Activated naive CD8-positive, alpha-beta T cell treated with anti-CD3 and anti-CD28 coated beads for 36 hours (primary cell): ENCODE data around the gene ERG28. TPM values are rescaled to one million over a fixed set of nuclear protein-coding genes. Genes with fewer than 3 reads are reported as not detected.
"Not testable (repeated sequence)": the region's sequence is repeated elsewhere in the genome, so short reads cannot be mapped to it uniquely, and the experiment has no call there.

Experiments used
- DNase-seq: peaks from one replicate; pipeline ENCODE4 v3.0.0; 2021
- H3K27ac Mint-ChIP-seq: one replicate; pipeline ENCODE4 v1.8.0; 2022; ENCODE audit warnings: mild to moderate bottlenecking, moderate library complexity, mixed read lengths
- H3K27me3 Mint-ChIP-seq: one replicate; pipeline ENCODE4 v1.8.0; 2022; ENCODE audit warnings: mild to moderate bottlenecking, mixed read lengths
- H3K36me3 Mint-ChIP-seq: one replicate; pipeline ENCODE4 v1.8.0; 2021; ENCODE audit warnings: mild to moderate bottlenecking, mixed read lengths
- H3K4me1 Mint-ChIP-seq: one replicate; pipeline ENCODE4 v1.8.0; 2021; ENCODE audit warnings: mixed read lengths
- H3K4me3 Mint-ChIP-seq: one replicate; pipeline ENCODE4 v1.8.0; 2022; ENCODE audit warnings: mild to moderate bottlenecking, moderate library complexity, mixed read lengths
- H3K9me3 Mint-ChIP-seq: one replicate; pipeline ENCODE4 v1.8.0; 2022; ENCODE audit warnings: mixed read lengths
- total RNA-seq, 2 experiments: library from RNA; stranded (reverse); gene quantifications; one replicate each; pipeline ENCODE4 v1.2.3, GENCODE V29; 2021

Gene ERG28
- total RNA-seq, 2 experiments from 2014 or later, result 13.9 to 15.0 TPM

- Mint-ChIP-seq H3K9me3 (no peaks in the 10 kb centered on the region), H3K4me1 (no peaks in the 10 kb centered on the region), H3K4me3 (no peak overlapping the region), H3K36me3 (no peaks in the 10 kb centered on the region), H3K27ac (no peak overlapping the region), H3K27me3 (no peaks in the 10 kb centered on the region)
- DNase-seq, result no peak
These were observed 41.1 kb downstream of the ERG28 start for GRCh38 chr14:75619548-75619947.

DNA sequence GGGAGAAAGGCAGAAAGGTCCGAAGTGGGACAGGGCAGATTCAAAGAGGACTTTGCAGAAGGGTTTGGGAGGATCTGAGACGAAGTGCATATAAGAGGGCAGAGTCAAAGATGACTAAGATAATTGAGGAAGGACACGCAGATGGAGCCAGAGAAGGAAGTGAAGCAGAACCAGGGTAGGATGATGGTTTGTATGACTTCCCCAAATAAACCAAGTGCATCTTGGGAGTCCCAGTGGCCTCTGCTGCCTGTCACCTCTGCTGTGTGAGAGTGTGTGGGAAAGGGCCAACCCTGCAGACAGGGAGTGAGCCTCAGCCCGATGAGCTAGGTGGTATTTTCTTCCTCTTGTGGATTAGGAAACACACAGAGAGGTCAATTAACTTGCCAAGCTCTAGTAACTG, 45.5 kb downstream of the ERG28 start:
- H3K9me3 Mint-ChIP-seq, result peaks cover 4% of the 10 kb centered on the region
- H3K27me3 Mint-ChIP-seq, result no peaks in the 10 kb centered on the region
- no peak overlapping the region for H3K4me3 Mint-ChIP-seq
- peaks cover 3% of the 10 kb centered on the region for H3K36me3 Mint-ChIP-seq
- no peak overlapping the region for H3K27ac Mint-ChIP-seq
- DNase-seq, result no peak
- no peaks in the 10 kb centered on the region for H3K4me1 Mint-ChIP-seq

DNA sequence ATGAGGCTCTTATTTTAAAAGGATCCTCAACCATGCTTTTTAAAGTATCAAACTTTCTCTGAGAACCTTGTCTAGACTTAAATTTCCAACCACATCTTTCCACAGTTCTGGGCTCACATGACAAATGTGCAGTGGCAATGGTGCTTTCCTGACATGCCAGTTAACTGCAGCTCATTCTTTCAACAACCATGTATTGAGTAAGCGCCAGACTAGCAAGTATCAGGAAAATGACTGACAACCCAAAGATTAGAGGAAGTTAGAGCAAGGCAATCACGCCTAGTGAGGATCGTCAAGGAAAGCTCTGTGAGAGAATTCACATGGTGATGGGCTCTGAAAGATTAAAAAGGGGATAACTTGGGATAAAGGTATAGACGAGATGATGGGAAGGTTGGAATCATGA, 46.5 kb downstream of the ERG28 start:
- Mint-ChIP-seq H3K9me3 (peaks cover 4% of the 10 kb centered on the region), H3K36me3 (peaks cover 3% of the 10 kb centered on the region)

GRCh38 chr14:75612157-75612556, 48.5 kb downstream of the ERG28 start:
- Mint-ChIP-seq H3K27ac (no peak overlapping the region), H3K27me3 (no peaks in the 10 kb centered on the region), H3K4me1 (peaks cover 3% of the 10 kb centered on the region), H3K9me3 (peaks cover 14% of the 10 kb centered on the region), H3K36me3 (peaks cover 9% of the 10 kb centered on the region), H3K4me3 (no peak overlapping the region)
- DNase-seq, result no peak

More for the DNA sequence above, 46.5 kb downstream of the ERG28 start:
- DNase-seq, result no peak
- Mint-ChIP-seq H3K27ac (no peak overlapping the region), H3K27me3 (no peaks in the 10 kb centered on the region), H3K4me3 (no peak overlapping the region), H3K4me1 (peaks cover 3% of the 10 kb centered on the region)

DNA sequence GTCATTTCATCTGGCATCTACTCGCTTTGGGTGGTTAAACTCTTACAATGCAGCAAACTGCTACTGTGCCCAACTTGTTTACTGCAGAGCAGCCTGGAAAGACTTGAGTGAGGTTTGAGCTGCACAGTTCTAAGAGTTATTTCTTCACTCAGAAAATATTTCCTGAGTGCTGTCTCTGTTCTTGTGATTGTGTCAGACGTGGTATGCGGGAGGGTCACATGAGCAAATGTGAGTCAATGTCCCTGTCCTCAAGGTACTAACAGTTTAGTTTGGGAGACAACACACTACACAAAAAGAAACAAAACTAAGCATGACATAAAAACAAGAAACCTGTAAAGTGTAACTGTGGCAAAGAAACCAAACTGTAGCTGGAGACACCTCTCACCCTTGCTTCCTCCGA, 49.8 kb downstream of the ERG28 start:
- H3K4me3 Mint-ChIP-seq, result no peak overlapping the region
- DNase-seq, result no peak
- no peak overlapping the region for H3K27ac Mint-ChIP-seq
- no peaks in the 10 kb centered on the region for H3K27me3 Mint-ChIP-seq
- H3K4me1 Mint-ChIP-seq, result peaks cover 3% of the 10 kb centered on the region
- H3K36me3 Mint-ChIP-seq, result peaks cover 9% of the 10 kb centered on the region
- peaks cover 14% of the 10 kb centered on the region for H3K9me3 Mint-ChIP-seq

GRCh38 chr14:75609606-75610475, 50.8 kb downstream of the ERG28 start:
- Mint-ChIP-seq H3K27me3 (no peaks in the 10 kb centered on the region), H3K9me3 (peaks cover 14% of the 10 kb centered on the region), H3K4me1 (peaks cover 3% of the 10 kb centered on the region), H3K36me3 (peaks cover 9% of the 10 kb centered on the region), H3K4me3 (no peak overlapping the region), H3K27ac (no peak overlapping the region)
- no peak for DNase-seq

DNA sequence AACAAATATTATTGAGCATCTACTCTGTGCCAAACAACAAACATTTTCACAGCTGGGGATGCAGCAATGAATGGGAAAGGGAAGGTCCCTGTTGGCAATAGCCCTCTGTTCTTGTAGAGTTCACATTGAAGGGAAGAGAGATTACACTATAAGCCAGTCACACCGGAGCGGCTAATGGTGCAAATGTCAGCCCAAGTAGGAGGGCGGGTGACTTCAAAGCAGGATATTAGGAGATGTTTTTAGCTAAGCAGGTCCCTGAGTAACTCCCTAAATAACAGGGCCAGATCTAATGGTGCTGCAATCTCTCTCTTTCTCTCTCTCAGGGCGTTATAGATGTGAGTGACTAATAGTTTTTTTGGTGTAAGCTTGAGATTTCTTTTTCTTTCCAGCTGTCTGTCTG, 51.6 kb downstream of the ERG28 start:
- H3K27ac Mint-ChIP-seq, result no peak overlapping the region
- peaks cover 9% of the 10 kb centered on the region for H3K36me3 Mint-ChIP-seq
- no peaks in the 10 kb centered on the region for H3K27me3 Mint-ChIP-seq
- no peak overlapping the region for H3K4me3 Mint-ChIP-seq
- no peak for DNase-seq
- peaks cover 14% of the 10 kb centered on the region for H3K9me3 Mint-ChIP-seq
- H3K4me1 Mint-ChIP-seq, result peaks cover 3% of the 10 kb centered on the region

DNA sequence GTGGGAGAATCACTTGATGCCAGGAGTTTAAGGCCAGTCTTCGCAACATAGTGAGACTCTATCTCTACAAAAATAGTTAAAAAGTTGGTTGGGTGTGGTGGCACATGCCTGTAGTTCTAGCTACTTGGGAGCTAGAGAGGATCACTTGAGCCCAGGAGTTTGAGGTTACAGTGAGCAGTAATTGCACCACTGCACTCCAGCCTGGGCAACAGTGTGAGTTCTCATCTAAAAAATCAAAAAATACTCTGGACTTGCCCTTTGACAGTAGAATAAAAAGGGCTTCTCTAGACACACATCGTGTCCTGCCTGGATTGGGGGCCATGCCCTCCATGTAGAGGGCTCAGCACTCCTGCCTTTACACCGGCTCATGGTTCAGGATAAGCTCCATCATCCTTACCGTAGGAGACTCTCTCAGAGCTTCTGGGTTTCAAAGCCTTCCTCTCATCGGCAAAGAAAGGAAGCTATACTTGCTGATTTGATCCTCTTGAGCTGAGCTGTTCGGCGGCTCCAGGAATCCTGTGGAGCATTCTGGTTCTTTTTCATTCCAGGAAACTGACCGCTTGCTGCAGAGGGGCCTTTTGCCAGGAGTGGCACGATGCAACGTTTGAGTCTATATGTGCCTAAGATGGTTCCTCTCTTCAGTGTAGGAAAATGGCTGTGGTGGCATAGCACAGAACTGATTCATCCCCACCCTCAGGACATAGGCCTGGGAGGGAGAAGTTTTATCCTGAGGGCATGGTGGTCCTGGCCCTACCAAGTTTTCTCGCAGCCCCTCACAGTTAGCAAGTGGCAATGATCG, 52.6 kb downstream of the ERG28 start:
- peaks cover 3% of the 10 kb centered on the region for H3K4me1 Mint-ChIP-seq
- H3K27me3 Mint-ChIP-seq, result no peaks in the 10 kb centered on the region
- DNase-seq, result no peak
- no peak overlapping the region for H3K27ac Mint-ChIP-seq
- peaks cover 7% of the 10 kb centered on the region for H3K36me3 Mint-ChIP-seq
- H3K4me3 Mint-ChIP-seq, result no peak overlapping the region
- H3K9me3 Mint-ChIP-seq, result peaks cover 12% of the 10 kb centered on the region

DNA sequence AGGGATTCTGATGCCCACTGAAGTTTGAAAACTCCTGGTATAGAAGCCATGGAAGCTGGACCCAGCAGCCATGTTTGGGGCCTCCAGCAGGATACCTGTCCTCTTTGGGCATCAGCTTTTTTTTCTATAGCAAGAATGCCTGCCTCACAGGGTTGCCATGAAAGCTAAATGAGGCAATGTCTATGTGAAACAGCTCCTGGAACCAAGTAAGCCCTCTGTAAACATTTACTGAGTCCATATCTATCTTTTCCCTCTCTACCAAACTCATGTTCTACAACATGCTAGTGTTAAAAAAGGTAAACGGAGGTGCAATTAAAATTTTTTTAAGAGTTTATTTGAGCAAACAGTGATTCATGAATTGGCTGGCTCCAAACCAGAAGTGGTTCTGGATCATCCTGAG, 53.6 kb downstream of the ERG28 start:
- no peaks in the 10 kb centered on the region for H3K27me3 Mint-ChIP-seq
- no peak for DNase-seq
- no peak overlapping the region for H3K4me3 Mint-ChIP-seq

GRCh38 chr14:75605916-75606315, 54.8 kb downstream of the ERG28 start:
- Mint-ChIP-seq H3K4me3 (no peak overlapping the region), H3K9me3 (peaks cover 10% of the 10 kb centered on the region), H3K27ac (no peak overlapping the region), H3K27me3 (no peaks in the 10 kb centered on the region), H3K36me3 (peaks cover 6% of the 10 kb centered on the region), H3K4me1 (peaks cover 3% of the 10 kb centered on the region)
- no peak for DNase-seq

More for the DNA sequence above, 53.6 kb downstream of the ERG28 start:
- Mint-ChIP-seq H3K27ac (no peak overlapping the region), H3K36me3 (peaks cover 6% of the 10 kb centered on the region), H3K9me3 (peaks cover 10% of the 10 kb centered on the region), H3K4me1 (peaks cover 3% of the 10 kb centered on the region)

GRCh38 chr14:75604979-75605851, 55.5 kb downstream of the ERG28 start:
- H3K27ac Mint-ChIP-seq, result no peak overlapping the region
- H3K4me1 Mint-ChIP-seq, result peaks cover 3% of the 10 kb centered on the region
- DNase-seq, result no peak
- H3K9me3 Mint-ChIP-seq, result peaks cover 10% of the 10 kb centered on the region
- H3K4me3 Mint-ChIP-seq, result no peak overlapping the region
- peaks cover 6% of the 10 kb centered on the region for H3K36me3 Mint-ChIP-seq
- peaks cover 6% of the 10 kb centered on the region for H3K27me3 Mint-ChIP-seq

- peaks cover 3% of the 10 kb centered on the region for H3K36me3 Mint-ChIP-seq
These were observed 58.2 kb downstream of the ERG28 start for GRCh38 chr14:75602503-75602902.

DNA sequence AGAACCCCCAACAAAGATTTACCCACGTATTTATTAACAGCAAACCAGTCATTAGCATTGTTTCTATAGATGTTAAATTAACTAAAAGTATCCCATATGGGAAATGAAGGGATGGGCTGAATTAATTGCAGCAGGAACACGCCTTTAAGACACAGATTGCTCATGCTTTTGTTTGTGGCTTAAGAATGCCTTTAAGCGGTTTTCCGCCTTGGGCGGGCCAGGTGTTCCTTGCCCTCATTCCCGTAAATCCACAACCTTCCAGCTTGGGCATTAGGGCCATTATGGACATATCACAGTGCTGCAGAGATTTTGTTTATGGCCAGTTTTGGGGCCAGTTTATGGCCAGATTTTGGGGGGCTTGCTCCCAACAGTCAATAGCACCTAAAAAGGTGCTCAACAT, 59.6 kb downstream of the ERG28 start:
- not testable (repeated sequence) for H3K27ac Mint-ChIP-seq, H3K4me1 Mint-ChIP-seq, H3K27me3 Mint-ChIP-seq, H3K4me3 Mint-ChIP-seq, H3K36me3 Mint-ChIP-seq, DNase-seq, H3K9me3 Mint-ChIP-seq

More at GRCh38 chr14:75602503-75602902, 58.2 kb downstream of the ERG28 start:
- Mint-ChIP-seq H3K27ac (no peak overlapping the region), H3K27me3 (peaks cover 6% of the 10 kb centered on the region), H3K4me3 (no peak overlapping the region), H3K4me1 (no peaks in the 10 kb centered on the region), H3K9me3 (peaks cover 4% of the 10 kb centered on the region)
- no peak for DNase-seq

DNA sequence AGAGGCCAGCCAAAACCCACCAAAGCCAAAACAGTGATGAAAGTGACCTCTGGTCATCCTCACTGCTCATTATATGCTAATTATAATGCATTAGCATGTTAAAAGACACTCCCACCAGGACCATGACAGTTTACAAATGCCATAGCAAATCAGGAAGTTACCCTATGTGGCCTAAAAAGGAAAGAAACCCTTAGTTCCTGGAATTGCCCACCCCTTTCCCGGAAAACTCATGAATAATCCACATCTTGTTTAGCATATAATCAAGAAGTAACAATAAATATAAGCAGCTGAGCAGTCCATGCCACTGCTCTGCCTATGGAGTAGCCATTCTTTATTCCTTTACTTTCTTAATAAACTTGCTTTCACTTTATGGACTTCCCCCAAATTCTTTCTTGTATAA, 60.6 kb downstream of the ERG28 start:
- H3K27ac Mint-ChIP-seq, H3K27me3 Mint-ChIP-seq, H3K4me1 Mint-ChIP-seq, DNase-seq, H3K4me3 Mint-ChIP-seq, H3K9me3 Mint-ChIP-seq, H3K36me3 Mint-ChIP-seq: not testable (repeated sequence)
